ENCODE results near the gene LILRA1.
"Not testable (repeated sequence)": the region's sequence is repeated elsewhere in the genome, so short reads cannot be mapped to it uniquely, and the experiment has no call there.

LILRA1 gene

DNA sequence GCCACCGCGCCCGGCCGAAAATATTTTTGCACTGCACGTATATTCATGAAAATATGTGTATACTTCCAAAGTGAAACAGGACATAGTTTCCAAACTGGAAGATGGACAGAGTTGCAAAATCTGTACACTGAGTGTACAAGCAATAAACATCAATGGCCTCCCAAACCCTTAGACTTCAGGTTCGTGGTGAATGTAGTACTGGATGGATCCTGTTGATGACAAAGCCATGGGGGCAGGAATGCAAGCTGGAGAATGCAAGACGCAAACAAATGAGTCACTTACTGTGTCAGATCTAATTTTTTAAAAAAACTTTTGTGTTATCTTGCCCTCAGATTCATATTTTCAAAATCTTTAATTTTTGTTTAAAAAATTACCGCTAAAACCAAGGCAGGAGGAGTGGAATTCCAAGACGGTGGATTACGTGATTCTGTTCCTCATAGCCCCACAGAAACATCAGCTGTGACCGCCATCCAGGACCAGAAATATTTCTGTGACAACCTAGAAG, 32.5 kb upstream of the LILRA1 start:
- no peak overlapping the region for H3K4me3 ChIP-seq (replicated peaks; ENCODE audit: insufficient read depth, low read length)
- H3K27me3 ChIP-seq (ENCODE audit: insufficient read depth, poor library complexity, severe bottlenecking): no peaks in the 10 kb centered on the region
- TF ChIP-seq, protein P1, sequence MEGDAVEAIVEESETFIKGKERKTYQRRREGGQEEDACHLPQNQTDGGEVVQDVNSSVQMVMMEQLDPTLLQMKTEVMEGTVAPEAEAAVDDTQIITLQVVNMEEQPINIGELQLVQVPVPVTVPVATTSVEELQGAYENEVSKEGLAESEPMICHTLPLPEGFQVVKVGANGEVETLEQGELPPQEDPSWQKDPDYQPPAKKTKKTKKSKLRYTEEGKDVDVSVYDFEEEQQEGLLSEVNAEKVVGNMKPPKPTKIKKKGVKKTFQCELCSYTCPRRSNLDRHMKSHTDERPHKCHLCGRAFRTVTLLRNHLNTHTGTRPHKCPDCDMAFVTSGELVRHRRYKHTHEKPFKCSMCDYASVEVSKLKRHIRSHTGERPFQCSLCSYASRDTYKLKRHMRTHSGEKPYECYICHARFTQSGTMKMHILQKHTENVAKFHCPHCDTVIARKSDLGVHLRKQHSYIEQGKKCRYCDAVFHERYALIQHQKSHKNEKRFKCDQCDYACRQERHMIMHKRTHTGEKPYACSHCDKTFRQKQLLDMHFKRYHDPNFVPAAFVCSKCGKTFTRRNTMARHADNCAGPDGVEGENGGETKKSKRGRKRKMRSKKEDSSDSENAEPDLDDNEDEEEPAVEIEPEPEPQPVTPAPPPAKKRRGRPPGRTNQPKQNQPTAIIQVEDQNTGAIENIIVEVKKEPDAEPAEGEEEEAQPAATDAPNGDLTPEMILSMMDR (IDR thresholded peaks at IDR 0.05; ENCODE audit: insufficient read depth, low read length): no peak
- TF ChIP-seq POLR2AphosphoS5 (IDR thresholded peaks at IDR 0.05; ENCODE audit: low read depth) (no peak), GABPA (IDR thresholded peaks at IDR 0.05; ENCODE audit: low read depth) (no peak), SPI1 (IDR thresholded peaks at IDR 0.05; ENCODE audit: borderline replicate concordance, low read depth) (no peak)
- TF ChIP-seq, protein P2, sequence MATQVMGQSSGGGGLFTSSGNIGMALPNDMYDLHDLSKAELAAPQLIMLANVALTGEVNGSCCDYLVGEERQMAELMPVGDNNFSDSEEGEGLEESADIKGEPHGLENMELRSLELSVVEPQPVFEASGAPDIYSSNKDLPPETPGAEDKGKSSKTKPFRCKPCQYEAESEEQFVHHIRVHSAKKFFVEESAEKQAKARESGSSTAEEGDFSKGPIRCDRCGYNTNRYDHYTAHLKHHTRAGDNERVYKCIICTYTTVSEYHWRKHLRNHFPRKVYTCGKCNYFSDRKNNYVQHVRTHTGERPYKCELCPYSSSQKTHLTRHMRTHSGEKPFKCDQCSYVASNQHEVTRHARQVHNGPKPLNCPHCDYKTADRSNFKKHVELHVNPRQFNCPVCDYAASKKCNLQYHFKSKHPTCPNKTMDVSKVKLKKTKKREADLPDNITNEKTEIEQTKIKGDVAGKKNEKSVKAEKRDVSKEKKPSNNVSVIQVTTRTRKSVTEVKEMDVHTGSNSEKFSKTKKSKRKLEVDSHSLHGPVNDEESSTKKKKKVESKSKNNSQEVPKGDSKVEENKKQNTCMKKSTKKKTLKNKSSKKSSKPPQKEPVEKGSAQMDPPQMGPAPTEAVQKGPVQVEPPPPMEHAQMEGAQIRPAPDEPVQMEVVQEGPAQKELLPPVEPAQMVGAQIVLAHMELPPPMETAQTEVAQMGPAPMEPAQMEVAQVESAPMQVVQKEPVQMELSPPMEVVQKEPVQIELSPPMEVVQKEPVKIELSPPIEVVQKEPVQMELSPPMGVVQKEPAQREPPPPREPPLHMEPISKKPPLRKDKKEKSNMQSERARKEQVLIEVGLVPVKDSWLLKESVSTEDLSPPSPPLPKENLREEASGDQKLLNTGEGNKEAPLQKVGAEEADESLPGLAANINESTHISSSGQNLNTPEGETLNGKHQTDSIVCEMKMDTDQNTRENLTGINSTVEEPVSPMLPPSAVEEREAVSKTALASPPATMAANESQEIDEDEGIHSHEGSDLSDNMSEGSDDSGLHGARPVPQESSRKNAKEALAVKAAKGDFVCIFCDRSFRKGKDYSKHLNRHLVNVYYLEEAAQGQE (IDR thresholded peaks at IDR 0.05; ENCODE audit: insufficient replicate concordance, low read depth): no peak
- no peak for DNase-seq (ENCODE audit: low read depth in 1 of 2, low spot score in 1 of 2)
- H3K27ac ChIP-seq (replicated peaks): no peak overlapping the region

DNA sequence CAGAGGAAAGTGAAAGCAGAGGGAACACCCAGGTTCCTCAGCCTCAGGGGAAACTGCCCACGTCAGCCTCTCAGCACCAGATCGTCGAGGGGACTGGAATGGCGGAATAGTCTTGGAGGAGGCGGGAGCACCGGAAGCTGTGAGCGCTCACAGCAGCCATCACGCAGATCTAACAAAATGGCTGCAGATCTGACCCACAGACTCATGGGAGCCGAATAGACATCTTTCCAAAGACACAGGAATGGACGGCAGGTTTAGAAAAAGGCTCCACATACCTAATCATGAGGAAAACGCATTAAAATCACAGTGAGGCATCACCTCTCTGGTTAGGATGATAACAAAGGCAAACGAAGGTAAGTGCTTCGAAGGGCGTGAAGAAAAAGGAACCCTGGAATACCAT, 31.6 kb upstream of the LILRA1 start:
- no peak for DNase-seq (ENCODE audit: low read depth in 1 of 2, low spot score in 1 of 2)
- TF ChIP-seq GABPA (IDR thresholded peaks at IDR 0.05; ENCODE audit: low read depth) (no peak), POLR2AphosphoS5 (IDR thresholded peaks at IDR 0.05; ENCODE audit: low read depth) (no peak), SPI1 (IDR thresholded peaks at IDR 0.05; ENCODE audit: borderline replicate concordance, low read depth) (no peak)
- TF ChIP-seq, protein P1 (IDR thresholded peaks at IDR 0.05; ENCODE audit: insufficient read depth, low read length): no peak
- TF ChIP-seq, protein P2 (IDR thresholded peaks at IDR 0.05; ENCODE audit: insufficient replicate concordance, low read depth): no peak
- no peaks in the 10 kb centered on the region for H3K27me3 ChIP-seq (ENCODE audit: insufficient read depth, poor library complexity, severe bottlenecking)
- H3K27ac ChIP-seq (replicated peaks): no peak overlapping the region
- H3K4me3 ChIP-seq (replicated peaks; ENCODE audit: insufficient read depth, low read length): no peak overlapping the region

DNA sequence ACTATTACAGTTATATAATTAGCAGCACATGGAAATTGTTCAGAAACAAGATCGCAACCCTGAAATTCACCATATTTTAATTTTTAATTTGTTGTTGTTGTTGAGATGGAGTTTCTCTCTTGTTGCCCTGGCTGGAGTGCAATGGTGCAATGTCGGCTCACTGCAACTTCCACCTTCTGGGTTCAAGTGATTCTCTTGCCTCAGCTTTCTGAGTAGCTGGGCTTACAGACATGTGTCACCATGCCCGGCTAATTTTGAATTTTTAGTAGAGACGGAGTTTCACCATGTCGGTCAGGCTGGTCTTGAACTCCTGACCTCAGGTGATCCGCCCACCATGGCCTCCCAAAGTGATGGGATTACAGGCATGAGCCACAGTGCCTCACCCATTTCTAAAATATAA, 30.2 kb upstream of the LILRA1 start:
- H3K27me3 ChIP-seq (ENCODE audit: insufficient read depth, poor library complexity, severe bottlenecking); H3K4me3 ChIP-seq (replicated peaks; ENCODE audit: insufficient read depth, low read length); DNase-seq (ENCODE audit: low read depth in 1 of 2, low spot score in 1 of 2); H3K27ac ChIP-seq (replicated peaks): not testable (repeated sequence)

DNA sequence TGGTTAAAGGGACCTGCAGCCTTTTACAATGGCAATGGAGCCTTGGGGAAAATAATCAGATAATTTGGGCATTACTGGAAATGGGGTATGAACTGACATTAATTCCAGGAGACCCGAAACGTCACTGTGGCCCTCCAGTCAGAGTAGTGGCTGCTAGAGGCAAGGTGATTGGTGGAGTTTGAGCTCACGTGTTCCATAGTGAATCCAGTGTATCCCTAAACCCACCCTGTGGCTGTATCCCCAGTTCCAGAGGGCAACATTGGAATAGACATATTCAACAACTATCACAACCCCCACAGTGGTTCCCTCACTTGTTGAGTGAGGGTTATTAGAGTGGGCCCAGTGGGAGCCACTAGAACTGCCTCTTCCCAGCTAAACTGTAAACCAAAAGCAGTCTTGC, 23.1 kb upstream of the LILRA1 start:
- Histone ChIP-seq H3K4me3 (replicated peaks; ENCODE audit: insufficient read depth, low read length) (no peak overlapping the region), H3K27me3 (ENCODE audit: insufficient read depth, poor library complexity, severe bottlenecking) (no peaks in the 10 kb centered on the region), H3K27ac (replicated peaks) (no peak overlapping the region)
- TF ChIP-seq, protein P2 (IDR thresholded peaks at IDR 0.05; ENCODE audit: insufficient replicate concordance, low read depth): no peak
- no peak for DNase-seq (ENCODE audit: low read depth in 1 of 2, low spot score in 1 of 2)

Data from HL-60 (cell line).